IPS DF 6.9 (cell line): ENCODE results near the gene TEX52.
A peak's percentile ranks its signal among the peaks of the same experiment; 100 is the strongest.

Experiments
- DNase-seq: peaks from one replicate; pipeline ENCODE4 v3.0.0-alpha.2; 2013; ENCODE audit warnings: low read depth, low spot score
- H3K27ac ChIP-seq: one replicate; pipeline ENCODE4 v1.5.1; 2013; ENCODE audit warnings: low read length, control low read depth
- H3K27me3 ChIP-seq: 2 replicates; pipeline ENCODE4 v1.6.1; 2013; ENCODE audit warnings: mild to moderate bottlenecking, low read length; ENCODE audit not compliant: control insufficient read depth, insufficient read depth
- H3K36me3 ChIP-seq: 2 replicates; pipeline ENCODE4 v1.6.1; 2013; ENCODE audit warnings: low read length; ENCODE audit not compliant: control insufficient read depth, insufficient read depth
- H3K4me1 ChIP-seq: 2 replicates; pipeline ENCODE4 v1.6.1; 2013; ENCODE audit warnings: low read length; ENCODE audit not compliant: control insufficient read depth, insufficient read depth
- H3K4me3 ChIP-seq: 2 replicates; pipeline ENCODE4 v1.5.1; 2013; ENCODE audit warnings: mild to moderate bottlenecking, low read length
- H3K9me3 ChIP-seq: 2 replicates; pipeline ENCODE4 v1.6.1; 2013; ENCODE audit warnings: low read length, inconsistent platforms; ENCODE audit not compliant: control insufficient read depth, insufficient read depth
- WGBS: extraction: QIAGEN DNeasy Blood & Tissue Kit; methylation state at CpG from one replicate; pipeline ENCODE4 v1.1.7; 2013; ENCODE audit warnings: mixed read lengths, missing lambda C conversion rate; ENCODE audit not compliant: insufficient read length, insufficient coverage; 5-methylcytosine and 5-hydroxymethylcytosine counted together

Gene TEX52

DNA sequence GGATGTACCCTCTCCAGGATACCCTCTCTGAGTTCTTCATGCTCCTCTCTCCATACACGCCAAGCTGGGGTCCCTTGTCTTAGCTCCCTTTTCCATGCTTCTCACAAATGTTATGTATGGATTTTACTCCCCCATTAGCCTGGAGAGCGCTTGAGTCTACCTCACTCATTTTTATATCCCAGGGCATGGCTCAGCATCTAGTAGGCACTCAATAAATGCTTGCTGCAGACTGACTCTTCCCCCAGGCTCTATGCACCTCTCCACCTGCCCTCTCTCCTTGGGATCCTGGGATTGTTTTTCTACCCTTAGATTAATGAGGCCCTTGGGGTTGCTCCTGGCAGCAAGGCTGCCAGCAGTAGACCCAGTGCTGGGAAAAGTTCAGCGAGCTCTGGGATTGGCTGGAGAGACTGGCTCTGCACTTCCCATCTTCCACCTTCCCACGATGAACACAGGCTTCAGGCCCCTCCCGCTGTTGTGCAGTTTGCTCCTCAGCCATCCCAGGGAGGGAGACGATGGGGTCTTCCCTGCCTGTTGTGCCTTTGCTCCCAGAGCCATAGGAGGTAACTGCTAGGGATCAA lies 24.2 kb downstream of the TEX52 start:
- no peak overlapping the region for H3K4me3 ChIP-seq
- peaks cover 6% of the 10 kb centered on the region; the same call in 1 of the 2 replicates for H3K4me1 ChIP-seq
- WGBS = no CpG with 5 or more reads among the region's 6 CpGs
- DNase-seq = no peak
- no peaks in the 10 kb centered on the region for H3K27me3 ChIP-seq
- peaks cover 2% of the 10 kb centered on the region; the same call in 1 of the 2 replicates for H3K36me3 ChIP-seq
- no peak overlapping the region for H3K27ac ChIP-seq
- H3K9me3 ChIP-seq = no peaks in the 10 kb centered on the region

DNA sequence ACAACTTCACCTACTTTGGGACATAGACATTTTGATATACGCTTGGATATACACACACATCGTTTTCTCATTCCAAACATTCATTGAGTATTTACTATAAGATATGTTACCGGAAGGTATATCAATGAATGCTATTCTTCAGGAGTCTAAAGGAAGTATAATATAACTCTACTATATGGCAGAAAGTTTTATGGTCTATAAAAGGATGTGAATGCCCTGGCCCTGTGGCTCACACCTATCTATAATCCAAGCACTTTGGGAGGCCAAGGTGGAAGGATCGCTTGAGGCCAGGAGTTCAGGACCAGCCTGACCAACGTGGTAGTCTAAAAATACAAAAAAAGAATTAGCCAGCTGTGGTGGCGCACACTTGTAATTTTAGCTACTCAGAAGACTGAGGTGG lies 27.6 kb downstream of the TEX52 start:
- Histone ChIP-seq H3K27ac (no peak overlapping the region), H3K4me3 (no peak overlapping the region), H3K4me1 (no peaks in the 10 kb centered on the region), H3K27me3 (no peaks in the 10 kb centered on the region), H3K9me3 (no peaks in the 10 kb centered on the region), H3K36me3 (peaks cover 11% of the 10 kb centered on the region; the same call in 1 of the 2 replicates)
- DNase-seq = no peak
- no CpG with 5 or more reads among the region's 6 CpGs for WGBS

DNA sequence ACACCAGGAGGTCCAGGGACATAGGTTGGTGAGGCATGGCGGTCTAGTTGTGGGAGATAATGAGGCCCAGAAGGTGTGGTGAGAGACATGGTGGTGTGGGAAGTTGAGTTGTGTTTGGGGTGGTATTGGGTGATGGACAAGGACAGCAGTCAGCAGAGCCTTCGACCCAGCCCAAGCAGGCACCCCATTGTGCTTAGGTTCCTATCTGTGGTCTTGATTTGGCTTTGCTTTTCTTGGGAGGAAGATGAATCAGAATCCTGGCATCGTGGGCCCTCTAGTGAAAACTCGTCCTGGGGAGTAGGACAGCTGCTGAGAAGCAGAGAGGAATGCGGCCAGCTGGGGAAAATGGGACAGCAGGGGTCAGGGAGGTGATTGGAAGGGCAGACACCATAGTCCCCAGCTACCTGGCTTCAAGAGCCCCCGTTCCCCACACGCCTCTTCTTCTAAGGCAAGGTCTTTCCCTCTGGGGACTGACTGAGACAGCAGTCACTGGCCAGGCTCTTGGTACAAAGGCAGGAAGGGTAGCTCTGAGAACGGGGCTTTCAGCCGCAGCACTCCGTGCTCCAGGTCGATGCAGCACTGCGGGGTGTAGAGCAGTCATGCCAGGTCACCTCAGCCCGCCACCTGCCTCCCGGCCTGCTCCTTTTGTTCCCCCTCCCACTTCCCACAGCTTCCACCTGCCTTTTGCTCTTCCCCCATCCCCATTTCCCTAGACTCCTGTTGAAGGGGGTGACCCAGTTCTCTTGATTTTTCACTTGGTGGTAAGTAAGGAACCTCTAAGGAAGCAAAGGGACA lies 29.9 kb downstream of the TEX52 start:
- H3K27ac ChIP-seq = no peak overlapping the region
- H3K4me3 ChIP-seq = no peak overlapping the region
- H3K4me1 ChIP-seq = no peaks in the 10 kb centered on the region
- H3K27me3 ChIP-seq = no peaks in the 10 kb centered on the region
- no peak for DNase-seq
- peaks cover 21% of the 10 kb centered on the region for H3K36me3 ChIP-seq
- H3K9me3 ChIP-seq = no peaks in the 10 kb centered on the region
- WGBS = no CpG with 5 or more reads among the region's 14 CpGs

DNA sequence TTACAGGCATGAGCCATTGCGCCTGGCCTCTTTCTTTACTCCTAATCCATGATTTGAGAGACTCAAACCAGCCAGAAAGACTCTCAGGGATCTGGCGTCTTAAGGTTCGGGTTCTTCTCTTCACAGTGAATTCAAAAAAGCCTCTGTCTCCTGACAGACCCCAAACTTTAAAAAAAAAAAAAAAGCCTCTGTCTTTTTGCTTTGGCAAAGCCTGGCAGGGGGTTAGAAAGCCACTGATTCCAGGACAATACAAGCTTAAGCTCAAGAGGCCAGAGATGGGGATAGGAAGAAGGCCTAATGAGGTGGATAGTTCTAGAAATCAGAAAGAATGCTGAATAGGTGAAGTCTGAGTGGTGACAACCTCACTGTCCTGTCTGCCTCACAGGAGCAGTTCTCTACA lies 30.8 kb downstream of the TEX52 start:
- no peak for DNase-seq
- Histone ChIP-seq H3K36me3 (peaks cover 21% of the 10 kb centered on the region), H3K9me3 (no peaks in the 10 kb centered on the region), H3K27me3 (no peaks in the 10 kb centered on the region), H3K4me1 (no peaks in the 10 kb centered on the region), H3K4me3 (no peak overlapping the region), H3K27ac (no peak overlapping the region)
- WGBS = no CpG with 5 or more reads among the region's 3 CpGs

DNA sequence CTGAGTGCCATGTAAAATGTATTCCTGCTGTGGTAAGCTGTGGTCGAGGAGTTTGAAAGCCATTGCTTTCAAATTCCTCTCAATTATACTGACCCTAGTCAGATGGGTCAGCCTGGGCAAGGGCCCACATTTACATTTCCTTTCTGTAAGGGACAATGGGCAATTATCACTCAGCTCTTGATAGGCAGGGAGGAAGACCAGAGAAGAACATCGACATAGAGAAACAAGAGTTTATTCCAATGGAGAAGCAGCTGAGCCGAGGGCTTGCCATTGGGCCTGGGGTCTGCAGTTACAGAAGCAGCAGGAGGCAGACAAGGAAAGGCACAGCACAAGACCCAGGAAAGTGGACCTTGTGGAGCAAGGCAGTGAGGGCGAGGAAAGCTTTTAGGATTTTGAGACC lies 31.7 kb downstream of the TEX52 start:
- no peaks in the 10 kb centered on the region for H3K27me3 ChIP-seq
- no CpG with 5 or more reads among the region's 4 CpGs for WGBS
- H3K9me3 ChIP-seq = no peaks in the 10 kb centered on the region
- DNase-seq = no peak
- H3K27ac ChIP-seq = no peak overlapping the region
- peaks cover 23% of the 10 kb centered on the region for H3K36me3 ChIP-seq
- 0 out of 2 replicates have a peak, but pooled peaks cover 1% of the 10 kb centered on the region for H3K4me1 ChIP-seq
- H3K4me3 ChIP-seq = no peak overlapping the region

DNA sequence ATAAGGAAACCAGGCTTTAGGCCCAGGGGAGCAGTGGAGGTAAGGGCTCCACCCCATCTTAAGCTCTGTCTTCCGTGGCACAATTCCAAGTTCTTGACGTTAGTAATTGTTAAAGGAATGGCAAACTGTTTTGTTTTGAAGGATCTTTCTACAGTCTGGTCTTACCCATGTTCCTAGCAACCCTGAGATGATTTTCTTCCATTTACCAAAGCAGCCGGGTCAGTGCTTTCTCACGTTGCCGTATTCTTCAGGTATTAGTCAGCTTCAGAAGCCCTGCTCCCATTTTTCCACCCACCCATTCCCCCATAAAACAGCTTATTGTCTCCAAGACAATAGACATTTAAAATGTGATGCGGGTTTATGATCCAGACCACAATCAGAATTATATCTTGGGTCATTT lies 32.3 kb downstream of the TEX52 start:
- Histone ChIP-seq H3K4me1 (peaks cover 4% of the 10 kb centered on the region), H3K36me3 (peaks cover 27% of the 10 kb centered on the region), H3K9me3 (no peaks in the 10 kb centered on the region), H3K27me3 (no peaks in the 10 kb centered on the region), H3K27ac (no peak overlapping the region), H3K4me3 (no peak overlapping the region)
- no peak for DNase-seq
- no CpG with 5 or more reads among the region's 6 CpGs for WGBS

DNA sequence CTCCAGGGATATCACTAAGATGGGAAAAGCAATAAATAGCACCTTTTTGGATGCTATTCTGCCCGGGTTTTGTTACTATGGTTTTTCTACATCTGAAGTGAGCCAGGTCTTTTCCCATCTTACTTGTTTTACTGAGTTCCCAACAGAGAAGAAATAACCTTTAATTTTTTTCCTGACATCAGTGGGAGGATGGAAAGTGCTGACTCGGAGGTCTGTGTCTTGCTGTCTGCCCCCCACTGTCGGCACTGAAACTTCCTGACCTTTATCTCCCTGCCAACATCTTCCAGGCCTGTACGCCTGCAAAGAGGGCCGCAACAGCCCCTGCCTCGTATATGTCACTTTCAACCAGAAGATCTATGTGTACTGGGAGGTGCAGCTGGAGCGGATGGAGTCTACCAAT lies 33.4 kb downstream of the TEX52 start:
- Histone ChIP-seq H3K27ac (no peak overlapping the region), H3K4me3 (no peak overlapping the region), H3K36me3 (peaks cover 27% of the 10 kb centered on the region), H3K9me3 (no peaks in the 10 kb centered on the region), H3K4me1 (peaks cover 4% of the 10 kb centered on the region), H3K27me3 (no peaks in the 10 kb centered on the region)
- WGBS = no CpG with 5 or more reads among the region's 7 CpGs
- no peak for DNase-seq

DNA sequence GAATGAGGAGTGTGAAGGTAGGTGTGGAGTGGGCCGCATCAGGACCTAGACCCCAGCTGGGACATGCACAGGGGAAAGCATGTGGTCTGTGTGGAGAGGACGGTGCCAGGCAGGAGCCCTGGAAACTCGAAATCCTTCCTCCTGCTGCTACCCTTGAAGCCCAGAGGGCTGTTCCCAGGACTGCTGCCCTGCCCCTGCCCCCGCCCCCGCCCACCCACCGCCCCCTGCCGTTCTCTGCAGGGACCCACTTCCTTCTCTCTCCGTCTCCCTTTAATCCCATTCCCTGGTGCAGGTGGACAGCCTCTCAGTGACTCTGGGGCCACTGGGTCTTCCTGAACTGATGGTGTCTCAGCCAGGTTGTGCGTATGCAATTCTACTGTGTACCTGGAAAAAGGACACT lies 36.4 kb downstream of the TEX52 start:
- Histone ChIP-seq H3K4me3 (no peak overlapping the region), H3K27ac (no peak overlapping the region), H3K9me3 (no peaks in the 10 kb centered on the region), H3K36me3 (peaks cover 24% of the 10 kb centered on the region), H3K4me1 (peaks cover 4% of the 10 kb centered on the region), H3K27me3 (no peaks in the 10 kb centered on the region)
- no CpG with 5 or more reads among the region's 9 CpGs for WGBS
- no peak for DNase-seq

DNA sequence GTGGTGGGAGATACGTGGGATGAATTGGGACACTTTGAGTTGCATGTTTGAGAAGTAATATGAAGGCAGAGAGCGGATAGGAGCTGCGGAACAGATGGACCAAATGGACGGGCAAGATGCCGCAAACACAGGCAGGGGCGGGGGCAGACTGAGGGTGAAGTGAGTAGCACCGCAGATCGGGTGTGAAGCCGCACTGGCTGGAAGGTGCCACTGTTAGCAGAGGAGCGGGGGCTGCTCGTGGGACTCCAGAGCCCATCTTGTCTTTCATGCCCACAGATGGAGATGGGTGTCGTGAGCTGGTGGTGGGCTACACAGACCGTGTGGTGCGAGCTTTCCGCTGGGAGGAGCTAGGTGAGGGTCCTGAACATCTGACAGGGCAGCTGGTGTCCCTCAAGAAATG lies 37.0 kb downstream of the TEX52 start:
- no peak for DNase-seq
- H3K4me1 ChIP-seq = peaks cover 4% of the 10 kb centered on the region
- H3K4me3 ChIP-seq = no peak overlapping the region
- H3K36me3 ChIP-seq = peaks cover 24% of the 10 kb centered on the region
- H3K9me3 ChIP-seq = no peaks in the 10 kb centered on the region
- WGBS = 100% methylated on average over 2 of the region's 15 CpGs
- no peaks in the 10 kb centered on the region for H3K27me3 ChIP-seq
- no peak overlapping the region for H3K27ac ChIP-seq

DNA sequence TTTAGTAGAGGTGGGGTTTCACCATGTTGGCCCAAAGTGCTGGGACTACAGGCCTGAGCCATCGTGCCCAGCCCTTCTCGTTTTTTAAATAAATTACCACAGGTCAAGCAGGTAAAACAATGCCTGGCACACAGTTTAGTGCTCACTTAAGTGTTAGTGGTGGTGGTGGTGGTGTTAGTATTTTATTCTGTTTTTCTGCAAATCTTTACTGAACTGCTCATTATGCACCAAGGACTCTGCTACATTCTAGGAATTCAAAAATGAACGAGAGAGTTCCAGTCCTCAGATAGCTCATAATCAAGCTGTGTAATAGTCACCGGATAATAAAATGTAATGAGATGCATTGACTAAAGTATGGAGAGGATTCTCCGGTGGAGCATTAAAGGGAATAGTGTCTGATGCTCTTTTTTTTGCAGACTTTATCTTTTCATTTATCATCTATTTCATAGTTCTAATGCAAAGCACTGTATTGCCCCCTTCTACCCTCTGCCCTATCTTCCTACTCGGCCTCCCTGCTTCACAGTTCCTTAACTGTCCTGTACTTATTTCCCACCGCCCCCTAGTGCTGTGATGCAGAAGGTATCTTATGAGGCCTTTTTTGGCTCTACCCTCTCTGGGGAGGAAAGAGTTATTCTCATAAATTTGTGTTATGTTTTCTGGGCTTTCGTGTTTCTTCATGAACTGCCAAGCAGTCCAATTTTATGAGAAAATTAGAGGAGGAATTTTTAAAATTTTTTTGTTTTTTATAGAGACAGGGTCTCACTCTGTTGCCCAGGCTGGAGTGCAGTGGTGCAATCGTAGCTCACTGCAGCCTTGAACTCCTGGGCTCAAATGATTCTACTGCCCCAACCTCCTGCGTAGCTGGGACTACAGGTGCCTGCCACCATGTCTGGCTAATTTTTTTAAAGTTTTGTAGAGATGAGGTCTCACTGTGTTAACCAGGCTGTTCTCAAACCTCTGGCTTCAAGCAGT lies 43.3 kb downstream of the TEX52 start:
- no CpG with 5 or more reads among the region's 10 CpGs for whole genome bisulfite sequencing
- Histone ChIP-seq H3K27ac (no peak overlapping the region), H3K9me3 (no peaks in the 10 kb centered on the region), H3K4me3 (peak overlapping the region; percentile 57; the same call in 1 of the 2 replicates), H3K36me3 (peaks cover 7% of the 10 kb centered on the region; the same call in 1 of the 2 replicates), H3K4me1 (no peaks in the 10 kb centered on the region), H3K27me3 (no peaks in the 10 kb centered on the region)
- no peak for DNase-seq
